NB4 (cell line): ENCODE measurements around the gene RAC2.

Source experiments
- DNase-seq: peaks from one replicate; pipeline ENCODE4 v3.0.0; 2010; ENCODE audit warnings: low read depth
- H3K4me3 ChIP-seq: one replicate; pipeline ENCODE4 v1.5.1; 2011; ENCODE audit warnings: mild to moderate bottlenecking, low read depth, low read length, moderate library complexity
- MYC ChIP-seq: IDR thresholded peaks from 2 replicates; pipeline ENCODE4 v1.6.1; 2011; ENCODE audit warnings: low read depth, low read length
- POLR2A ChIP-seq: IDR thresholded peaks from 2 replicates; pipeline ENCODE4 v1.6.1; 2011; ENCODE audit warnings: mild to moderate bottlenecking; ENCODE audit not compliant: insufficient read length; ENCODE audit errors: extremely low read depth
- TF ChIP-seq, protein P1 (sequence below): IDR thresholded peaks from 2 replicates; pipeline ENCODE4 v1.6.1; 2011; ENCODE audit warnings: low read depth, low read length
- TF ChIP-seq, protein P2 (sequence below): IDR thresholded peaks from one replicate; pipeline ENCODE4 v1.5.1; 2012; ENCODE audit warnings: low read depth, low read length

Gene RAC2

DNA sequence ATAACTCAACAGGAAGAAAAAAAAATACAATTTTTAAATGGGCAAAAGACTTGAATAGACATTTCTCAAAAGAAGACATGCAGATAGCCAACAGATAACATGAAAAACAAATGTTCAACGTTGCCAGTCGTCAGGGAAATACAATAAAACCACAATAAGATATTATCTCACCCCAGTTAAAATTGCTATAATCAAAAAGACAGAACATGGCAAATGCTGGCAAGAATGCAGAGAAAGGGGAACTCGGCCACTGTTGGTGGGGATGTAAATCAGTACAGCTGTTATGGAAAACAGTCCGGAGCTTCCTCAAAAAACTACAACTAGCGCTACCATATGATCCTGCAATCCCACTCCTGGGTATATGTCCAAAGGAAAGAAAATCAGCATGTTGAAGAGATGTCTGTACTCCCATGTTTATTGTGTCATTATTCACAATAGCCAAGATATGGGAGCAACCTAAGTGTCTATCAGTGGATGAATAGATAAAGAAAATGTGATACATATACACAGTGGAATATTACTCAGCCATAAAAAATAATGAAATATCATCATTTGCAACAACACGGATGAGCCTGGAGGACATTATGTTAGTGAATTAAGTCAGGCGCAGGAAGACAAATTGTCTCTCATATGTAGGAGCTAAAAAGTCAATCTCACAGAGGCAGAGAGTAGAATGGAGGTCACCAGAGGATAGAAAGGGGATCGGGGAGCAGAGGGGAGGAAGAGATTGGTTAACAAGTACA is 26.0 kb upstream of the RAC2 start:
- no peak overlapping the region for H3K4me3 ChIP-seq
- TF ChIP-seq MYC (no peak), POLR2A (no peak)
- TF ChIP-seq, protein P1, sequence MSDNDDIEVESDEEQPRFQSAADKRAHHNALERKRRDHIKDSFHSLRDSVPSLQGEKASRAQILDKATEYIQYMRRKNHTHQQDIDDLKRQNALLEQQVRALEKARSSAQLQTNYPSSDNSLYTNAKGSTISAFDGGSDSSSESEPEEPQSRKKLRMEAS = no peak
- TF ChIP-seq, protein P2, sequence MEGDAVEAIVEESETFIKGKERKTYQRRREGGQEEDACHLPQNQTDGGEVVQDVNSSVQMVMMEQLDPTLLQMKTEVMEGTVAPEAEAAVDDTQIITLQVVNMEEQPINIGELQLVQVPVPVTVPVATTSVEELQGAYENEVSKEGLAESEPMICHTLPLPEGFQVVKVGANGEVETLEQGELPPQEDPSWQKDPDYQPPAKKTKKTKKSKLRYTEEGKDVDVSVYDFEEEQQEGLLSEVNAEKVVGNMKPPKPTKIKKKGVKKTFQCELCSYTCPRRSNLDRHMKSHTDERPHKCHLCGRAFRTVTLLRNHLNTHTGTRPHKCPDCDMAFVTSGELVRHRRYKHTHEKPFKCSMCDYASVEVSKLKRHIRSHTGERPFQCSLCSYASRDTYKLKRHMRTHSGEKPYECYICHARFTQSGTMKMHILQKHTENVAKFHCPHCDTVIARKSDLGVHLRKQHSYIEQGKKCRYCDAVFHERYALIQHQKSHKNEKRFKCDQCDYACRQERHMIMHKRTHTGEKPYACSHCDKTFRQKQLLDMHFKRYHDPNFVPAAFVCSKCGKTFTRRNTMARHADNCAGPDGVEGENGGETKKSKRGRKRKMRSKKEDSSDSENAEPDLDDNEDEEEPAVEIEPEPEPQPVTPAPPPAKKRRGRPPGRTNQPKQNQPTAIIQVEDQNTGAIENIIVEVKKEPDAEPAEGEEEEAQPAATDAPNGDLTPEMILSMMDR = no peak
- DNase-seq = no peak

DNA sequence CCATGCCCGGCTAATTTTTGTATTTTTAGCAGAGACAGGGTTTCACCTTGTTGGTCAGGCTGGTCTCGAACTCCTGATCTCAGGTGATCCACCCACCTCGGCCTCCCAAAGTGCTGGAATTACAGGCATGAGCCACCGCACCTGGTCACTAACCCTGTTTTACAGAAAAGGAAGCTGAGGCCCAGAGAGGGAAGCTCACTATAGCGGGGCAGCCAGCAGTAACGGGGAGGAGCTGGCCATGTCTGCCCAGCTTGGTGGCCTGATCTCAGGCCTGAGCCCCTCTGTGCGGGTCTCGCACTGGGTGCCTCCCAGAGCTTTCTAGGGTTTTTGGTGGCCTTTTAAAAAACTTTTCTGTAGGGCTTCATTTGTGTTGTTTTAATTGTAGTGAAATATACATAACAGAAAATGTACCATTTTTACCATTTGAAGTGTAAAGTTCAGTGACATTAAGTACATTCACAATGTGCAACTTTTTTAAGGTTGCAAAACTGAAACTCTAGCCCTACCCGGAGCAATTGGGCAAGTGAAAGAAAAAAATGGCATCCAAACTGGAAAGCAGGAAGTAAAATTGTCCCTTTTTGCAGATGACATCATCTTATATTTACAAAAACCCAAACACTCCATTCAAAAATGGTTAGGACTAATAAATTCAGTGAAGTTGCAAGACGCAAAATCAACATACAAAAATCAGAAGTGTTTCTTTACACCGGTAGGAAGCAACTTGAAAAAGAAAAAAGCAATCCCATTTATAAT is 23.8 kb upstream of the RAC2 start:
- H3K4me3 ChIP-seq = no peak overlapping the region
- DNase-seq = peak; percentile 67
- TF ChIP-seq, protein P2 = no peak

DNA sequence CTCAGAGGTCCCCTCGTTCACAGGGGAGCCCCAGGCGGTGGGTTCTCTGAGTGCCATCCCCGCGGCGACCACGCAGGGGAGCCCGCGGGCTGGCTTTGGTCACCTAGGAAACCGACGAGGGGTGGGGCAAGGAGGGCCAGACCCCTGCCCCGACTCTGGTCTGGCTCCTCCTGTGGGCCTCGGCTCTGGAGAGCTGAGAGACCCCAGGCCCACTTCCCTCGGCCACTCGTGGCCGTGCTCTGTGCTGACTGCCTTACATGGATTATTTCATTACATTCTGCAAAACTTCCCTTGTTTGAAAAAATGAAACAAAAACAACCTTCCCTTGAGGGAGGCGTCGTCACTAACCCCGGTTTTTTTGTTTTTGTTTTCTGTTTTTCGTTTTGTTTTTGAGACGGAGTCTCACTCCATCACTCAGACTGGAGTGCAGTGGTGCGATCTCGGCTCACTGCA is 23.1 kb upstream of the RAC2 start:
- peak overlapping the region; percentile 32 for H3K4me3 ChIP-seq
- DNase-seq = peak; percentile 51
- TF ChIP-seq, protein P1 = no peak
- no peak for TF ChIP-seq MYC
- TF ChIP-seq, protein P2 = peak; percentile 89
- no peak for TF ChIP-seq POLR2A

DNA sequence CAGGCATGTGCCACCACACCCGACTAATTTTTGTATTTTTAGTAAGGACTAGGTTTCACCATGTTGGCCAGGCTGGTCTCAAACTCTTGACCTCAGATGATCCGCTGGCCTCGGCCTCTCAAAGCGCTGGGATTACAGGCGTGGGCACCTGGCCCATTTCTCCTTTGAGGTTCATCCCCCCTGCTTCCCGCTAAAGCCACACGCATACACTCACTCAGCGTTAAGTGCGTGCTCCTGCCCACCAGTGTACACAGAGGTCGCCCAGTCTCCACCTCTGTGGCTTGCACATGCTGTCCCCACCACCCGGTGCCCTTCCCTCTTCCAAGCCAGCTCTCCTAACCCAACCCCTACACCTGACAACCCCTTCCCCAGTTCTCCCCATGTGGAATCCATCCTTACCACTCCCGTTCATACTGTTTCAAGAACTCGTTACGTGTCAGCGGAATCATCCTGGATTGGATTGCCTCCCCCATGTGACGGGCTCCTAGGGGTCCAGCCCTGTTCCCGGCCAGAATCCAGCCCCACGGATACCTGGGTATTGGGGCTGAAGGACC is 22.6 kb upstream of the RAC2 start:
- TF ChIP-seq, protein P2 = no peak
- no peak for TF ChIP-seq MYC
- no peak overlapping the region for H3K4me3 ChIP-seq
- no peak for DNase-seq

DNA sequence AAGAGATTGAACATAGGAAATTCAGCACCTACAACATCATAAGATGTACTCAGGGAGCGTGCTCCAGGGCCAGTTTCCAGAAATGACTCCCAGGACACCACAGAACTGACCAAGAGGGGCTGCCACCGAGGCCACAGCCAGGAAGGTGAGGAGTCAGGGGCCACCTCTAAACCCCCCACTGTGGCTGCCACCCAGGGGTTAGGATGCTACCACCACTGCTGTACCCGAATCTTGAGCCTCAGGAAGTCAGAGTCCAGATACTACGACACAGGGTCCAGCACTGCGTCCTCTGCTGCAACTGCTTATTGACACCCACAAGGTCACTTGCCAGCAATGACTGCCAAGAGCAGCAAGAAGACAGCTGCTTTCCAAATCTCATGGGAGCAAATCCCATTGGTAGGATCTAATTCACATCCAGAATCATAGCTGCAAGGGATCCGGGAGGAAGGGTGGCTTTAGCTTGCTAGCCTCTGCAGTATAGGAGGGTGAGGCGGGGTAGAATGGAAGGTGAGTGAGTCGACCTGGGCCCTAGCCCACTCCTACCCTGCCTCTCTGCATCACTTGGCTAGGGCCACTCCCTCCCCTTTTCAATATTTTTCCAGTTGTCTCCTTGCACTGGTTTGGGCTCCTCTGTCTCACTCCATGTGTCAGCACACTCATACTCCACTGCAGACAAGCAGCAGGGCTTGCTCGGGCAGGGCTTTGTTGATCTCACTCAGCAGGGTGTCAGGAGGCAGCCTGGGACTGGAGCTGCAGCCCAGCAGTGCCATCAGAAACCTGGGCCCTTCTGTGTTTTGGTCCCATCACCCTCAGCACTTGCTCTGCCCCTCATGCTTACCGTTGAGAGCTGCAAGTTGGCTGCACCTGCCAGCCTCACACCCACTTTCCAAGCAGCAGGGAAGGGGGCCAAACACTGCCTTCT is 20.2 kb upstream of the RAC2 start:
- H3K4me3 ChIP-seq = no peak overlapping the region
- TF ChIP-seq MYC = no peak
- TF ChIP-seq, protein P1 = no peak
- no peak for TF ChIP-seq POLR2A
- TF ChIP-seq, protein P2 = no peak
- no peak for DNase-seq
